Epithelial cell of esophagus (primary cell): Measurements from ENCODE around the gene RNF135.
A peak's percentile ranks its signal among the peaks of the same experiment; 100 is the strongest.
"Not testable (repeated sequence)": the region's sequence is repeated elsewhere in the genome, so short reads cannot be mapped to it uniquely, and the experiment has no call there.

ENCODE experiments used
- DNase-seq: peaks from one replicate; pipeline ENCODE4 v3.0.0; 2010; ENCODE audit warnings: low read depth
- H3K4me3 ChIP-seq: 2 replicates; pipeline ENCODE4 v1.5.1; 2011; ENCODE audit warnings: mild to moderate bottlenecking, low read length, control low read depth
- CTCF ChIP-seq: IDR thresholded peaks from 2 replicates; pipeline ENCODE4 v1.5.1; 2011; ENCODE audit warnings: low read depth, mild to moderate bottlenecking, low read length, control low read depth, inconsistent platforms; ENCODE audit not compliant: insufficient read depth; ENCODE audit errors: missing control alignments

RNF135 gene

GRCh38 chr17:30957741-30958140 lies 13.1 kb upstream of the RNF135 start:
- DNase-seq: no peak
- no peak overlapping the region for H3K4me3 ChIP-seq
- no peak for TF ChIP-seq CTCF

GRCh38 chr17:30958187-30958586 lies 12.7 kb upstream of the RNF135 start:
- no peak for TF ChIP-seq CTCF
- DNase-seq: no peak
- H3K4me3 ChIP-seq: no peak overlapping the region

- peak; percentile 17 for DNase-seq
Measured at GRCh38 chr17:30961209-30962188, 9.3 kb upstream of the RNF135 start.

GRCh38 chr17:30964312-30964711 lies 6.5 kb upstream of the RNF135 start:
- DNase-seq, H3K4me3 ChIP-seq: not testable (repeated sequence)

More at GRCh38 chr17:30961209-30962188, 9.3 kb upstream of the RNF135 start:
- no peak for TF ChIP-seq CTCF
- H3K4me3 ChIP-seq: no peak overlapping the region

- peak; percentile 52 for DNase-seq
- TF ChIP-seq CTCF: no peak
- no peak overlapping the region for H3K4me3 ChIP-seq
Measured at GRCh38 chr17:30964876-30965275, 6.0 kb upstream of the RNF135 start.

GRCh38 chr17:30965686-30966085 lies 5.2 kb upstream of the RNF135 start:
- TF ChIP-seq CTCF: no peak
- H3K4me3 ChIP-seq: no peak overlapping the region
- no peak for DNase-seq

- not testable (repeated sequence) for DNase-seq, H3K4me3 ChIP-seq
Measured at GRCh38 chr17:30967911-30968310, 2.9 kb upstream of the RNF135 start.
